GM21515 (cell line): ENCODE measurements around the gene ASIC4.
A peak's percentile ranks its signal among the peaks of the same experiment; 100 is the strongest.

ENCODE experiments used
- ATAC-seq: cut with Tn5 transposase; IDR thresholded peaks from one replicate; pipeline ENCODE4 v1.9.1; 2021; ENCODE audit not compliant: unreplicated experiment

ASIC4 gene

DNA sequence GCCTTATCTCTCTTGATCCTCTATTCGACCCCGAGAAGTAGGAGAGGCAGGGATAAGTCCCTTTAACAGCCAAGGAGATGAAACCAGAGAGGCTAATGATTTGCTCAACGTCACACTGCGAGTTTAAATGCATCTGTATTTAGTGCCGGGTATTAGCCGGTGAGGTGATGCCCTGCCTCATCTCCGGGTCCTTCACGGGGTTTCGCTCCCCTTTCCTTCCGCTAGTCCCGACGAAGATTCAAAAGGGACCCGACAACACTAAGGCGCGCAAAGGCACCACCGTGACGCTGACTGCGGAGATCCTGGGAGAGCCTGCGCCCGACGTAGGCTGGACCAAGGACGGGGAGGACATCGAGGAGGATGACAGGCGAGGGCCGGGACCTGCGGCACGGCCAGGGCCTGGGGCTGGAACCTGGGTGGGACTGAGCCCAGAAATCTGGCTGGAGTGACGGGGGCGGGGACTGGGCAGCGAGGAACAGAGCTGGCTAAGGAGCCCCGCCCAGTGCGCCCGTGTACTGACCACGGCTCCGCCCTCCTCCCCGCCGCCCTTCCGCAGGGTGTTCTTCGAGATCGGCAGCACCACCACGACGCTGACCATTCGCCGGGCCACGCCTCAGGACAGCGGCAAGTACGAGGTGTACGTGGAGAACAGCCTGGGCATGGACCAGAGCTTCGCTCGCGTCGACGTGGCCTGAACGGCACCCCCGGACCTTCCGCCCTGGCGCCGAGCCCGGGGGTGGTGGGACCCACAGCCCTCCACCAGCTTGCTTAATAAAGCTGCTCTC, 16.6 kb upstream of the ASIC4 start:
- peak; percentile 13 for ATAC-seq

DNA sequence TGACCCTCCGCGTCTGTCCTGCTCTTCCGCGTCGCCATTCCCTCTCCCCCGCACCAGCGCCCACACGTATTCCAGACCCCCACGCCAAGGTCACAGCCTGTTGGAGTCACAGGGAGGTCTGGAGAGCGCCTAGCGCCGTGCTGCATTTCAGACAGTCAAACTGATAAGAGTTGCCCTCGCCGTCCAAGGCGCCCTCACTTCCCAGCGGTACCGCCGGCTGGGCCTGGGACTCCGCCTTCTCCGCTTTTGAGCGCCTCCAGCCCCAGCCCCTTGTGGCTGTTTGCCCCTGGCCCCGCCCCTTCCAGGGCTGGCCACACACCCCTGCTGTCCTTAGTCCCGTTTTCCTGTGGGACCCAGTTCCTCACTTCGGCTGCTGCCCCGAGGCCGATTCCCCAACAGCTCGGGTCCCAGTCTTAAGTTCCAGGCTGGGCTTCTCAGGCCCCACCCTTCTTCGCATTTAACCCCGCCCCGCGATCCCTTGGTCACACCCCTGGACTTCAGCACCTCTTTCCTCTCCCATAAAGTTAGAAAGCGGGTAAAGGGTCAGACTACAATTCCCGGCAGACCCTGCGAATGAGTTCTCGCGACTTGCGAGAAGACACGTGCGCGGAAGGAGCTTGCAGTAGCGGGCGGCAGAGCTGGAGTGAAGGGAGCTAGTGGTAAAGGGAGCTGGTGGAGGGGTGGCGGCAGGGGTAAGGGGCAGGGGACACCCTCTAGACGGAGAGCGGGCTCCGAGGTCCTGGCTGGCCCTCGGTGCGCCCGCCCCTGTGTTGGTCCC, 15.8 kb upstream of the ASIC4 start, which contains the start of gene GMPPA:
Gene GMPPA, plus strand, starts transcription at position 612 of the 778 bp plus-strand sequence. CDS start 1,085 bp downstream, outside the sequence.
- ATAC-seq, result peak; percentile 96

DNA sequence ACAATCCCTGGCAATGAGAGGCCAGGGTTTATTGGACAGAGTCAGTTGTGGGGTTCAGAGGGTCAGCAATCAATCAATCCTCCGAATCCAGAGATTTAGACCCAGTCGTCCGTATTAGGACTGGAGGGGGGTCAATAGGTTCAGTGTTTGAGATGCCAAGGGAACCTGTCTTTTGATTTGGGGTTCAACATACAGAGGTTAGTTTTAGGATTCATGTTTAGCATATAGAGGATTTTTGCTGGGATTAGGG, 15.3 kb upstream of the ASIC4 start:
- ATAC-seq, result no peak

DNA sequence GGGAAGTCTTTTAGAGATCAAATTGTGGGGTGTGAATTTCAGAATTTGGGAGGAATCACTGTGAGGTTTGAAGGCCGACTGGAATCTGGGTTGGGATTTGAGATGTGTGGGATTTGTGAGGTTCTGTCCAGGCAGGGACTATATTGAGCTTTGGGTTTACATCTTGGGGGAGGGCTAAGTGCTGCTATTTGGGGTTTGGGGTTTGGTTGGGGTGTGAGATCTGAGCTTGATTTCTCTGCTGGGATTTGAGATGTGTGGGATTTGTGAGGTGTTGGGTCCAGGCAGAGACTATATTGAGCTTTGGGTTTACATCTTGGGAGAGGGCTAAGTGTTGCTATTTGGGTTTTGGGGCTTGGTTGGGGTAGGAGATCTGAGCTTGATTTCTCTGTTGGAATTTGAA, 14.7 kb upstream of the ASIC4 start:
- ATAC-seq, result no peak

DNA sequence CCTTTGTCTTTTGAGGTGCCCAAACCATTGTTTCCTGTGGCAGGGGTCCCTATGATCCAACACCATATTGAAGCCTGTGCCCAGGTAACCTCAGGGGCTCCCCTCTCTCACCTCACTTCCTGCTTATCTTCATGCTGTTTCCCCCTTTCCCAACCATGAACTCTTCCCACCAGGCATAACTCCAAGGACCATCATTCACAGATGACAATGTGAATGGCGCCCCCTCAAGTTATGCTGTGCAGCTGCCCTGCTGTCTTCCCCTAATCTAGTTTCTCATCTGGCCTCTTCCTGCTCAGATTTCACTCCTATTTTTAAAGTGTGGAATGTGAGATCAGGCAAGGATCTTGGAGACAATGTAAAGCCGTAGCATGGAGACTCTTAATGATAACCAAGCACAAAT, 14.1 kb upstream of the ASIC4 start:
- no peak for ATAC-seq

DNA sequence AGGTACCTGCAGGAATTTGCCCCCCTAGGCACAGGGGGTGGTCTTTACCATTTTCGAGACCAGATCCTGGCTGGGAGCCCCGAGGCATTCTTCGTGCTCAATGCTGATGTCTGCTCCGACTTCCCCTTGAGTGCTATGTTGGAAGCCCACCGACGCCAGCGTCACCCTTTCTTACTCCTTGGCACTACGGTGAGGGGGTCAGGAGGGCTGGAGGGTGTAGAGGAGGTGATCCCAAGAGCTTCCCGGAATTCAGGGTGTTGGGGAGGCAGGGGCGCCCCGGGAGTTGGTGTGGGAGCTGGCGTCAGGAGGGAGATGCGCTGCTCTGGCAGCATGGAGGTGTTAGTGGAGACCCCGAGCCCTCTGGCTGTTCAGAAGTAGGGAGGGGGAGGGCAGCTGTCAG, 12.4 kb upstream of the ASIC4 start:
- ATAC-seq, result no peak

DNA sequence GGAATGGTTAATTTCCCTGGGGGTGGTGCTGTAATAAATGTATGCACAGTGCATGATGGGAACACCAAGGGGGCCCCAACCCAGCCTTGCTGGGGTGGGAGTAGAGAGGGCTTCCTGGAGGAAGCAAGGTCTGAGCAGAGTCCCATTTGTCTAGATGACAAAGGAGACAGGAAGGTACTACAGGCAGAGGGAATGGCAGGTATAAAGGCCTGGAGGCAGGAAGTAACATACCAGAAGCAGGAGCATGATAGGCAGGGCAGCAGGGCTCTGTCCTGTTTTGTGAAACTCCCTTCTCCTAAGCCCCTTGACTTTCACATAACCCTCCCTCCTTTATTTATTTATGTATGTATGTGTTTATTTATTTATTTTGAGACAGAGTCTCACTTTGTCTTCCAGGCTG, 11.7 kb upstream of the ASIC4 start:
- no peak for ATAC-seq

DNA sequence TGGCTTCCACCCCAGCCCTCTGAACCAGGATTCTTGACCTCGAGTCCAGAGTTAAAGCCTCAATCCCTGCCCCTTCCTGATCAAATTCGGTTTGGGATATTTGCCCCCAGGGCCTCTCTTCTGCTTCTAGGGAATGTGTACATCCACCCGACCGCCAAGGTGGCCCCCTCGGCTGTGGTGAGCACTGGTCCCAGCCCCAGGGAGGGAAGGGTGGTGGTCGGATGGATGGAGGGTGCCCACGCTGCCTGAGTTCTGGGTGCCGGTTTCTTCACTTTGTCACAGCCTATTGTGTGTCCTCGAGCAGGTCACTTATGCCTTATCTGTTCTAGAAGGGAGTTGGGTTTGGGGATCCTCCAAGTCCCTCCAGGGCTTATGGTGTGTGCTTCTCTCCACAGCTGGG, 8.7 kb upstream of the ASIC4 start:
- no peak for ATAC-seq

DNA sequence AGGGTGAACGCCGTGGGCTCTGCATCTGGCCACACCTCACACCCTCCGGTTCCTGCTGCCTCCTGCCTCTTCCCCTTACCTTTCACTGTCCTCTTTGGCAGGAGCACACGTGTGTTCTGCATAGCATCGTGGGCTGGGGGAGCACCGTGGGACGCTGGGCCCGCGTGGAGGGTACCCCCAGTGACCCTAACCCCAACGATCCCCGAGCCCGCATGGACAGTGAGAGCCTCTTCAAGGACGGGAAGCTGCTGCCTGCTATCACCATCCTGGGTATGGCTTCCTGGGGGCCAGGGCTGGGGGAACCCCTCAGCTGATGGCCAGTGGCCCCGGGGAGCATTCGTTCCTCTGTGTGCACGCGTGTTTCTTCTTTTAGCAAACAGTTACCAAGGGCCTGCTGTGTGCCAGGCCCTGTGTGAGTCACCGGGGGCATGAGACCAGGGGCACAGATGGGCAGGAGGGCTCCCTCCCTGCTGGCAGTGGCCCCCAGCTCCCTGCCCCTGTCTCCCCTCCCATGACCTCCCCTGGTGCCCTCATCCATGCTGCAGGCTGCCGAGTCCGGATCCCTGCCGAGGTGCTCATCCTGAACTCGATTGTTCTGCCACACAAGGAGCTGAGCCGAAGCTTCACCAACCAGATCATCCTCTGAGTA, 8.0 kb upstream of the ASIC4 start:
- ATAC-seq, result no peak

DNA sequence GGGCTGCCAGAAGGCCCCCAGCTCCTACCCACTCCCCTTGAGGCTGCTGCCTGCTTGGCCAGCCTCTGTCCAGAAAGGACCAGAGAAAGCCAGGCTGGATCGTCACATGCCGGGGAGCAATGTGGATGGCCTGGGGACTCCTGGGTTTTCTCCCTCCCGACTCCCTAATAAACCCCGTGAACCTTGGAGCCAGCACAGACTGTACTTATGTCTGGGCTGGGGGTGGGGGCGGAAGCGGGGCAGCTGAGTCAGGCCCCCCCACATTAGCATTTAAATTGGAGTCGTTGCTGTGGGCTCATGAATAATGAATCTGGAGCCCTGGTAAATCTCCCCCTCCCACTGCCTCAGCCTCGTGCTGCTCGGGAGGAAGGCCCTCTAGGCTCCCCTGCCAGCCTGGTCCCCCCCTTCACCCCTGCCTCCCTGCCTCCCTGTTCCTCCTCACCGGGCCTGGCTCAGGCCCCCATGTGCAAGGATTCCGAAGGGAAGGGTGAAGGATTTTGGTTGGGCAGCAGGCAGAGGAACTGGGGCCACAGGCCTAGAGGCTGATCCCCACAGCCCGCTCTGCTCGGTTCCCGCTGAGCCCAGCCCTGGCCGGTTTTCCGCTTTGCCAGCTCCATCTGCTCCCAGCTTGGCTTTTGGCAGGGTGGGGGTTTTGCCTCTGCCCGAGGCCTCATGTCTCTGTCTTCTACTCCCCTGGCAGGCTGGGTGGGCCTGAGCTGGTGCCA, 7.3 kb upstream of the ASIC4 start:
- no peak for ATAC-seq

DNA sequence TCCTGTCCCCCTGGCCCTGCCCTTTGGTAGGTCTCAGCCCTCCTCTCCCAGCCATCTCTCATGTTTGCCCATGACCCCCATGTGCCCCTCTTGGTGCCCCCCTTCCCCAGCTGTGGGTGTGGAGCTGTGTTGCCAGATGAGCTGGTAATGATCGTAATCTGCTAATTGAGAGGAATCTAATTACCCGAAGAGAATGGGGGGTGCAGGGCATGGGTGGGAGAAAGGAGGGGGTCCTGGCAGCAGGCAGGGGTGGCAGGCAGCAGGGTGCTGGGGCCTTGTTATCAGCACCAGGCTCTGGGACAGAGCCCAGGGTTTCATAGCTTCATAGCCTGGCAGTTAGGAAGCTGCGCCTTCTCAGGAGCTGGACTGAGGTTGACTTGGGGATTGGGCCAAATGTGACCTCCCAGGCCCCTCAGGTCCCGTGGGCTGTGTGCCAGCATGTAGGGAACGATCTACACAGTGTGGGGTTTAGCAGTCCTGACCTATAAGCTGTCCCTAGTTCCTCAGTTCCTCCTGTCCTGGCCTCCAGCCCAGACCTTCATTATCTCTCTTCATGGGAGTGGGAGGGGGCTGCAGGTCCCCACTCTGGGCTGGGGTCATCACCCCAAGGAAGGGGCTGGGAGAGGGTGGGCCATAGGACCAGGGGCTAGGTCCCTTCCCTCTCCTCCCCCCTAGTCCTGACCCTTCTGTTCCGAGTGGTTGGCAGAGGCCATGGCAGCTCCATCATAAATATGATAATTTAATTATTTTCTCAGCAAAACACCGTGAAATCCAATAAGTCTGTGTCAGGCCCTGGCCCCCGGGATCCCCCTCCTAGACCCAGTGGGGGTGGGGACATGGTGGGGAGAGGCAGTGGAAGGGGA, 6.5 kb upstream of the ASIC4 start:
- no peak for ATAC-seq

DNA sequence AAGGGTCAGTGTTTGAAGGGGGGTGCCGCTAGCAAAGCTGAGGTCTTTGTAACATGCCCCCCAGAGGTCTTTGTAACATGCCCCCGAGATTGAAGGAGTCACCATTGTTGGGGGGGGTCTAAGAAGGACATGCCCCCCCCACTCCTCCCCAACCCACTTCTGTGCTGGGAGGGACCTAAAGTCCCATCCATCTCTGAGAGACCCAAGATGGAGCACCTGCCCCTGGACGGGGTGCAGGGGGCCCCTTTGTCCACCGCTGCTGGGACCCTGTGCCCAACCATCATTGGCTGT, 5.9 kb upstream of the ASIC4 start:
- ATAC-seq, result no peak

DNA sequence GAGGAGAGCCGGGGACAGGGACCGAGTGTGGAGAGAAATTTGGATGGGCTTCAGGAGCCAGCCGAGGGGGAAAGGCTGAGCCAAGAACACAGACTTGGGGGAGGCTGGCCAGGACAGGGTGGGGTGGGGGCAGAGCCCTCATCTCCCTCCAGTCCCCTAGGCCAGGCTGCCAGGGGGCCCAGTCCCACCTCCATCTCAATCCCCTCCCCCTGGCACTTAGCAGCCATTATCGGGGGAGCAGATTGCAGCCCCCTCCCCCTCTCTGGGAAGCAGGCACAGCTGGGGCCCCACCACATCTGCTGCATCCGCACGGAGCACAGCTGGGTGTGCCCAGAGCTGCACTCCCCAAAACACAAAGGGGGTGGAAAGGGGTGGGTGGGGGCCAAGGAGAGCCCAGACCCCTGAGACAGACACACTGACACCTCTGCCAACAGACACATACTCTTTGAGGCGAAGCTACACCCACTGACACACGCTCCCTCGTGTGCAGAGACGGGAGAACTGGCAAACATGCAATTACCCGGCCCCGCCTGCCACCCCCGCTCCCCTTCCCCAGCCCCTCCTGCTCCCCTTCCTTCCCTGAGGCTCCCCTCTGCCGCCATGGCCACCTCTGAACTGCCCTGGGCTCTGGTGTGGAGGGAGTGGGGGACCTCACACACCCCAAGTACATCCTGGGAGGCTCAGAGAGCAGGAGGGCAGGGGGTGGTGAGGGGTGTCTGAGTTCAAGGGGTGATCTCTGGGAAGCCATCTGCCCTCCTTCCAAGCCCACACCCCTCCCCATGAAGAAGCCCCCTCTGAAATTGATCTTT, 5.1 kb upstream of the ASIC4 start:
- no peak for ATAC-seq

DNA sequence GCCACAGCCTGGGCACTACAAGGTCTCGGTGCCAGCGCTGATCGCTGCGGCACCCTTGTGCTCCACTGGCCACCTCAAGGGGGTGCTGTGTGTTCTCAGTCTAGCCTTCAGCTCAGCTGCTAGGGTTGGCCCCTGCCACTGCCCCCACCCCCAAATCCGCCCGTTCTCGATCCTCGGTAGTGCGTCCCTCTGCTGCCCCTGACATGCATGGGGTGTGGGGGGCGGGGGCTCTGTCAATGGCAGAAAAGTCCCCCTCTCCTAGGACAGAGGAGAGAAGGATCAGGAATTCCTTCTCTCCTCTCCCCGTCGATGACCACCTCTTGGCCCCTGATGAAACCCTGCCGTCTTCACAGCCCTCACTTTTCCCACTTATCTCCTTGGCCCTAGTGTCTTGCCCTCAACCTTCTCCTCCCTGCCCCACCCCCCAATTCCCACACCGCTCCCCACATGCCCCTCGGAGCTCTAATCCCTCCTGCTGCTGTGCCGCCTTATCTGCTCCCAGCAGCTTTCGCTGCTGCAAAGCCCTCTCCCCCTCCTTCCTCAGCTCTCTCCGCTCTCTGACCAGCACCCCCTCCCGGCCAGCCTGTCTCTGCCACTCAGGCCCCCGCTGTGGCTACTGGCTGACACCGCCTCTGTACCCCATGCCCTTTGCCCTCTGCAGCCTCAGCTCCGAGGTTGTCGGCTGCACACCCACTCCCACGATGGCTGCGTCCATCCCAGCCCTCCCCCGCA, 4.3 kb upstream of the ASIC4 start:
- ATAC-seq, result no peak

DNA sequence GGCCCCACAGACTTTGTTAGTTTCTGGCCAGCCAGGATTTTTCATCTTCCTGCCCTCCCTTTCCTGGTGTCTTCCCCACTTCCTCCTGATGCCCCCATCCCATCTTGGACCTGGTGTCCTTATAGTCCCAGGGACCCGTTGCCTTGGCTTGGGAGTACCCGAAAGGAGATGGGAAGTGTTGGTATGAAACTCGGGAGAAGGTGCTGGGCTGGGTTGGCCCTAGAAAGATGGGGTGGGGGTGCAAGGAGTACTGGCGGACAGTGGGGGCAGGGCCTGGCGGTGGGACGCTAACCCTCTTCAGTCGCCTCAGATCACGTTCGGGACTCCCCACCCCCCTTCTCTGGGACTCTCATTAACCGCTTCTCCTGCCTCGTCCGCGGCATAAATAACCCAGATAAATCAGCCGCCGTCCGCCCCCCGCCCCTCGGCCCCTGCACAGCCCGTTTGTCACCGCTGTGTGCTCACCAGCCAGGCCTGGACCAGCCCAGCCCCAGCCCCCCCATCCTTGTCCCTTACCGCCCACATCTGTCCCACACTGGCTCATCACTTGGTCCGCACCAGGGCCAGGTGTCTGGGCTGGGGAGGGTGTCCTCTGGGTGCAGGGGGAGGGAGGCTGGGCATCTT, 3.7 kb upstream of the ASIC4 start:
- no peak for ATAC-seq

DNA sequence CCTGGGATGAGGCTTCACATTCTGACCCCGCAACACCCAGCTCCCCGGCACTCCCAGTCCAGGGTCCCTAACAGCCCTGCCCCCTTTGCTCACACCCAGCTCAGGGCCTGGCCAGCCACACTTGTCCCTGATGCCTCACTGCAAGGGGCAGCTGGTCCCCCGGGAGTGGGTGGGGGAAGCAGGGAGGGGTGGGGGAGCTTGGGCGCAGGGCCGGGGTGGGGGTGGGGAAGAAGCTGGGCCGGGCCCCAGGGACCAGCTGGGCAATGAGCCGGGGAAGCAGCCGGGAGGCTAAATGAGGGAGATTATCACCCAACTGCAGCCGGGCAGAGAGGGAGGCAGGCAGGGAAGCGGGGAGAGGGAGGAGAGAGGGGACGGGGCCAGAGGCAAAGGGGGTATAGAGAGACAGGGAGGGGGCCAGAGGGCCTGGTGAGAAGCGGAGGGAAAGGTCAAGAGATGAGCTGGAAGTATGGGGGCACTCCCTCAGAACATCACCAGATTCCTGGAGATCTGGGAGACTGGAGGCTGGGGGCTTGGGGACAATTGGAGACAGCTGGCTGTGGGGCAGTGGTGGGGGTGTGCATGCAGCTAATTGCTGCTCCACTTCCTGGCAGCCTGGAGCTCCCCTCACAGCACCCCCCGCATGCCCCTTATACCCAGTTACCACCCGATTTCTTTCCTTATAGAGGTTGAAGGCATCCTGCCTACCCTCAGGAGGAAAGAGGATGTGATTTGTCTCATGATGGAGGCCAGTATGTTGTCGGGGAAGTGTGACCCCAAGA, 2.5 kb upstream of the ASIC4 start:
- no peak for ATAC-seq

DNA sequence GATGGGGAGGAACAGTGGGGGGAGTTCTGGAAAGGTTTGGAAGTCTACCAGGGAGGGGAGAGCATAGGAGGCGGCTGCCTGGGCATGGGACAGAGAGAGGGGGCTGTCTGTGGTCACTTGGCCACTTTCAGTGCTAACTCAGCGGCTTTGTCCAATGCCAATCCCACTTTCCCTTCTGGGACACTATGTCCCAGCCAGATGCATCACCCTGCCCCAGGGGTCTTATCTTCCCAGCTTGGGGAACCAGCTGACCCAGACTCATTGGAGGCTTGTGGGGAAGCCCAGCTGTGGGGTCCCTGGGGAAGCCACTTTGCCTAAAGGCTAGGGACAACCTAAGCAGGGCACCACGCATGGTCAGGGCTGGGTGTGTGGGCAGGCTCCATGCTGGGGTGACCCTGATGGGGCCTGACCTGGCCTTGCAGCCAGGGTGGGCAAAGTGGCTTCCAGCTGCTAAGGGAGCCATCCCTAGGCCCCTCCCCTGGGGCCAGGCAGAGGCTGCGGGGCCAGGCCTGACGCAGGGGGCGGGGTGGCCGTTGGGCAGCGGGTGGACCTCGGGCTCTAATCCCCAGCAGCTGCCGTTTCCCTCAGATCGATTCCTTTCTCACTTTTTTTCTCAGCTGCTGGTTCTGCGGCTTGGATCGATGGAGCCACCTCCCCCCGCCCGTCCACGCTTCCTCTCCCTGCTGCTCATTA, 1.6 kb upstream of the ASIC4 start:
- ATAC-seq, result no peak

DNA sequence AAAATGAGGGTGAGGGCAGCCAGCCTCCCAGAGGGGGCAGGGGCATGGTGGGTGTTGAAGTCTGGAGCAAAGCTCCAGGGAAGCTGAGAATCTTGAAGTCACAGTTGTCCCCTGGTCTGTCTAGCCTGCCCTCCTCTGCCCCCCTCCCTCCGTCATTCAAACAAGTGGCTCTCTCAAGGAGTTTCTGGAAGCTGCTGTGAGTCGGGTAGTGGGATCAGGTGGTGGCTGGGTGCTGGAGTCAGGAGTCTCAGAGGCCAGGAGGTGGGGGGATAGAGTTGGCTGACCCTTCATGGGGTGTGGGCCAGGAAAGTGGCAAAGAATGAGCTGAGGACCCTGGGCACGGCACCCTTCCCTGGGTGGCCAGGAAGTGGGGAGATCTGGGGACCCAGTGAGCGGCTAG, 495 bp upstream of the ASIC4 start:
- ATAC-seq, result no peak
